GM21526 (cell line): ENCODE results near the gene CCDC150.
"Not testable (repeated sequence)": the region's sequence is repeated elsewhere in the genome, so short reads cannot be mapped to it uniquely, and the experiment has no call there.

Source experiments
- ATAC-seq: cut with Tn5 transposase; IDR thresholded peaks from one replicate; pipeline ENCODE4 v1.9.1; 2021; ENCODE audit warnings: moderate library complexity; ENCODE audit not compliant: unreplicated experiment, low FRiP score

CCDC150 gene

DNA sequence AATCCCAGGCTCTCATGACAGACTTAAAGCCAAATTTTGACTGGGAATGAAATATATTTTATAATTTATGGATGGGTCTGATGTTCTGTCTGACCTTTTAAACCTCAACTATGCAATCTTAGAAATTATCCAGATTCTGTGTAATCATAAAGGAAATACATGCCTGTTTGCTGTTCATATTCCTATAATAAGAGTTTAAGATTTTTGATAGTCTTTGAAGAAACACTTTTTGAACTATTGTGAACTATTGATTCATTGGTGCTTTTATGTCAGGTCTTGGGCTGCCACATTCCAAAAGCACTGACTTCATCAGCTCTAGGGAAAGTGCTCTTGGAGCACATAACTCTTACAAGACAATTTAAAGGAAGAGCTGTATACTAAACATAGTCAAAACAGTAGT, 64.2 kb downstream of the CCDC150 start:
- ATAC-seq = no peak

DNA sequence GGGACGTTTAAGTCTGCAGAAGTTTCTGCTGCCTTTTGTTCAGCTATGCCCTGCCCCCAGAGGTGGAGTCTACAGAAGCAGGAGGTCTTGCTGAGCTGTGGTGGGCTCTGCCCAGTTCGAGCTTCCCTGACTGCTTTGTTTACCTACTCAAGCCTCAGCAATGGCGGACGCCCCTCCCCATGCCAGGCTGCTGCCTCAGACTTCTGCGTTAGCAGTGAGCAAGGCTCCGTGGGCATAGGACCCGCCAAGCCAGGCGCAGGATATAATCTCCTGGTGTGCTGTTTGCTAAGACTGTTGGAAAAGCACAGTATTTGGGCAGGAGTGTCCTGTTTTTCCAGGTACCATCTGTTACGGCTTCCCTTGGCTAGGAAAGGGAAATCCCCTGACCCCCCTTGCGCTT, 70.5 kb downstream of the CCDC150 start:
- ATAC-seq = not testable (repeated sequence)

DNA sequence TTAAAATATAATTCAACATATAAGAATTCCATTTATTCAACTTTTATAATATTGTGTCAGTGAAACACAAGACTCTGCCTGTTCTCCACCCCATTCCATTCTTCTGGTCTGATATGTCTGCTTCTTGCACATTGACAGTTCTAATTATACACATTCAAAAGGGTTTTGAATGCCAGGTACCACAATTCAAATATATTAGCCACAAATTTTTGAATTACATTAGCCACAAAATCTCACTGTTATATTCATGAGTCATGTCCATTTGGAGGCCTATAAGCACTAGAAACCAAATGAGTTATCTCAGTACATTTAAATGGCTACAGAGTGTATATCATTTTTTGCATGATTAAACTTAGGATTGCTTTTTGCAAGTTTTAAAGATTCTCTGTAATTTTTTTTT, 72.1 kb downstream of the CCDC150 start:
- no peak for ATAC-seq

DNA sequence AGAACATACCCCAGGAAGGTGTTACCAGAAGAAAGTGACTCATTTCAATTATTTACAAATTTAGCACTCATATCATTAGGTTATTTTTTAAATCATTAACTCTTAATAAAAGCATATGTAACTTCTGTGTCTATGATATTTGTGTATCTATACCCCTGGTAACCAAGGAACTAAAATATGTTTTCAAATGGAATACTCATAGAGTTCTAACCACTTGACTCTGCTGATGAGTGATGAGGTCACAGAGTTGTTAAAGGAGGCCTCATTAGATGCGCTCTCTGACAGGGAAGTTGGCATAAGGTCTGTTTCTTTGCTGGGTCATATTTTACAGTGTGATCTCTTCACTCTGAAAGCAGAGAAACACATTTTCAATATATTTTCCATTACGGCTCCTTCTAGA, 73.4 kb downstream of the CCDC150 start:
- no peak for ATAC-seq

DNA sequence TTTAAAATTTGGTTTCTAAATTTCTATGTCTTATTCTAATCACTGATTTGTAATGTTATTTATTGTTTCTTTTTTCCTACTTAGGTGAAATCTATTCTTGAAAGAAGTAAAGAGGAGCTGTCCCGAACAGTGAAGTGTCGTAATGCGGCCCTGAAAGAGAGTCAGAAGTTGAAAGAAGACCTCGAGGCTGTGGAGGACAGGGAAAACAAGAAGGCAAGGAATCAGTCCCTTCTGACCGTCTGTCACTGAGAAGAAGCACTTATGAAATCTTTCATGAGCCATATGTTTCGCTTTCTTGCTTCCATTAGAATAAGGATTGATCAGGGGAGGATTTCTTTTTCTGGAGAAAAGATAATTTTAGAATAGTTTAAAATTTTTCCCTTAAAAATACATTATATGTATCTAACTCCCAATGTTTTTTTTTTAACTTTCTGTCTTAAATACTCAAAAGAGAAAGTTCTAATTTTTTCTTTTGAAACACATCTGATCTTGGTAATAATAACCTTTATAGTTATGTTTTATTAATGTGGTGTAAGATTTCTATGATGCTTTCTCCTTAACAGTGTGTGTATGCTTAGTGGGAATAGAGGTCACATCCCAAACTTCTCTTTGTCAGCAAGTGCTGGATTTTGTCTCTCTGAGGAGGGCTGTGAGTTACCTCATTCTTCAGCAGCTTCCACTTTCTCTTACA, 79.0 kb downstream of the CCDC150 start:
- ATAC-seq = no peak

DNA sequence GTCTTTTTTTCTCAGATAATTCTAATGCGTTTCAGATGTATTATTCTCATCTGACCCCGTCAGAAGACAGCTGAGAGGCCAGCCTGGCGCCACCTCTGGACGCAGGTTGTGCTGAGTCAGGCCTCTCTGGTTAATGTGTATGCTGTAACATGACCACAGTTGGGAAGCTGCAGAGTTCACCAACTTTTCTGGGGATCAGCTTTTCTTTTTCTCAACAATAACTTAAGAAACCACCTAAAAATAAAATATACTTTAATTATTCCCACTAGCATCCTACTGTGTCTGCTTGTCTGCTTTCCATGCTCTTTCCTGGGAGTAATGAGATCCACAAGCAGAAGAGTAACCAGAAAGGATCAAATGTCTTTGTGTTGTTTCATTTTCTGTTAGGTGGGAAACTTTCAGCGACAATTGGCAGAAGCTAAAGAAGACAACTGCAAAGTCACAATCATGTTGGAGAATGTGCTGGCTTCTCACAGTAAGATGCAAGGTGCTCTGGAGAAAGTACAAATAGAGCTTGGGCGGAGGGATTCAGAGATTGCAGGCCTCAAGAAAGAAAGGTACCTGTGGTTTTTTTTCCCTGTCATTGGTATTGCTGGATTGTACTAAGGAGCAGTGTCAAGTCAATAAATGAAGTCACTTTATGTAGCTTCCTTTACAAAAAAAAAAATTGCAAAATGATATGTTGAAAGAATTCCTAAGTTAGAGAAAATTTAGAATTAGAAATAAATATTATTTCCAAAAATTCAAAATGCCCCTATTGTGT, 79.8 kb downstream of the CCDC150 start:
- no peak for ATAC-seq

DNA sequence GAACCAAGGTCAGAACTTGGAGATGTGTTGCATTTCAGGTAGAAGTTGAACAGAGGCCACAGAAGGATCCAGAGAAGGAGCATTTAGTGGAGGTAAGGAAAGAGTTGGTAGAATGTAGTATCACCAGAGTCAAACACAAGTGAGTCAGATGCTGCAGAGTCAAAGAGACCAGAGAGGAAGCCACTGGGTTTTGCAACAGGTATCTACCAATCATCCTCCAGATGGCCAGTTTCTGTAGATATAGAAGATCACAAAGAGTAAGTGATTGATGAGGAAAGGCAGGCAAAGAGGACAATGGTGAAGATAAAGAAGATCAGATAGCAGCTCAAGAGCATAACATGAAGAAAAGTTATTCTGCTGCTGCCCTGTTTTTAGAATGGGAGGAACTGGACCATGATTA, 84.1 kb downstream of the CCDC150 start:
- no peak for ATAC-seq

DNA sequence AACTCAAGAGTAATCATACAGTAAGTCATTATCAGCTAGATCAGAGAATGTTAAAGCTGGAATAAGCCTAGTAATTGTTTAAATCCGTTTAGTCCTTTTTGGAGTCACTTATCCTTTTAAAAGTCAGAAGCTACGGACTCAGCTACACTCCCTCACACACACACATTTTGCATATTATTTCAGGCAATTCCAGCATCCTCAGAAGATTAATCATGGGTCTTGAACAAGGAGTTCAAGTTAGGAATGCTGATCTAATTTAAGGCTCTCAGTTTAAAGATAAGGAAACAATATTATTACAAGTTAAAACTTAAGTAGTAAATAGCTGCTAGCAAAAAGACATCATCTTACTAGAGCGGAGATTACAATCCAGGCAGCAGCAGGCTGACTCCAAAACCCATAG, 85.7 kb downstream of the CCDC150 start:
- ATAC-seq = no peak

DNA sequence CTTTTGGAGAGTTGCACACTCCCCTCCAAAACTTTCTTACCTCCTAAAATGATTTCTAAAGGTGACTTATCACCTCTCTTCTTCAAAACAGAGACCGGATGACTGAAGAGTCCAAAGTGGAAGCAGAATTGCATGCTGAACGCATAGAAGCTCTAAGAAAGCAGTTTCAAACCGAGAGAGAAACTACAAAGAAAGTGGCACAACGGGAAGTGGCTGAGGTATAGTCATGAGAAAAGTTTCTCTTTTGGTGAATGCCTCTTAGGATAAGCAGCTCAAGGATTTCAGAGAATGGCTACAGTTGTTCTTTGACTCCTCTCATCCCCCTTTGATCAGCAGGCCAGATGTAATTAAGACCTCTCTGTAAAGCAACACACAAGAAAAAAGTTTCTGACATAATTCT, 86.4 kb downstream of the CCDC150 start:
- ATAC-seq = peak; percentile 97

DNA sequence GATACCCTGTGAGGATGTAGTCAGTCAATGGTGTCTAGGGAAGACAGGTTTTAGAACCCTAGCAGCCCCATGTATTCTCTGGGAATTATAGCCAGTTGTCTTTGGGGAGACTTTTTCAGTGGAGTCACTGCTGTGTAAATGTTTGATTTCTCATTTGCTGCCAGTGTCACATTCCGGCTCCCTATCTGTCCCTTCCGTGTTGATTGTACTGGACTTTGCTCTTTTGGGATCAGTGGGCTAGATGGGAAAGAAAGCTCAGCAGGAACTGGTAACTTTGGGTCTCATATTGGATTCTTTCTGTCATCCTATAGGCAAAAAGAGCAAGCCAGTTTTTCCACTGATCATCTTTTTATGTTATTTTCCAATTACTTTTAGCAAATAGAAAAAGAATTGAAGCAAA, 89.9 kb downstream of the CCDC150 start:
- no peak for ATAC-seq

DNA sequence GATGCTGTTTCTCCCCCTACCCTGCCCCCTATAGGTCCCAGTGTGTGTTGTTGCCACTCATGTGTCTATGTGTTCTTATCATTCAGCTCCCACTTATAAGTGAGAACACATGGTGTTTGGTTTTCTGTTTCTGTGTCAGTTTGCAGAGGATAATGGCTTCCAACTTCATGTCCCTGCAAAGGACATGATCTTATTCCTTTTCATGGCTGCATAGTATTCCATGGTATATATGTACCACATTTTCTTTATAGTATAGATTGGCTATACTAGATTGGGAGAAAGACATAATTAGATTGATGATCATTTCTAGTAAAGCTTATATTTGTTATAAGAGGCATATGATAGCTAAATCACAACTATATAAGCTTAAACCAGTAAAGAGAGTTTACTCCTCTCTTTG, 97.1 kb downstream of the CCDC150 start:
- not testable (repeated sequence) for ATAC-seq

DNA sequence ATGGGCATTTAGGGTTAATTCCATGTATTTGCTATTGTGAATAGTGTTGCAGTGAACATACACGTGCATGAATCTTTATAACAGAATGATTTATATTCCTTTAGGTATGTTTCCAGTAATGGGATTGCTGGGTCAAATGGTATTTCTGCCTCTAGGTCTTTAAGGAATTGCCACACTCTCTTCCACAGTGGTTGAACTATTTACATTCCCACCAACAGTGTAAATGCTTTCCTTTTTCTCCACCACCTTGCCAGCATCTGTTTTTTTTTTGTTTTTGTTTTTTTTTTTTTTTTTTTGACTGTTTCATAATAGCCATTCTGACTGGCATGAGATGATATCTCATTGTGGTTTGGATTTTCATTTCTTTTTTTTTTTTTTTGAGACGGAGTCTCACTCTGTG, 97.5 kb downstream of the CCDC150 start:
- ATAC-seq = no peak

DNA sequence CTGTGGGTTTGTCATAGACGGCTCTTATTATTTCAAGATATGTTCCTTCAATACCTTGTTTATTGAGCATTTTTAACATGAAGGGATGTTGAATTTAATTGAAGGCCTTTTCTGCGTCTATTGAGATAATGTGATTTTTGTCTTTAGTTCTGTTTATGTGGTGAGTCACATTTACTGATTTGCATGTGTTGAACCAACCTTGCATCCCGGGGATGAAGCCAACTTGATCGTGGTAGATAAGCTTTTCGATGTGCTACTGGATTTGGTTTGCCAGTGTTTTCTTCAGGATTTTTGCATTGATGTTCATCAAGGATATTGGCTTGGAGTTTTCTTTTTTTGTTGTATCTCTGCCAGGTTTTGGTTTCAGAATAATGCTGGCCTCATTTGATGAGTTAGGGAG, 99.5 kb downstream of the CCDC150 start:
- ATAC-seq = no peak

DNA sequence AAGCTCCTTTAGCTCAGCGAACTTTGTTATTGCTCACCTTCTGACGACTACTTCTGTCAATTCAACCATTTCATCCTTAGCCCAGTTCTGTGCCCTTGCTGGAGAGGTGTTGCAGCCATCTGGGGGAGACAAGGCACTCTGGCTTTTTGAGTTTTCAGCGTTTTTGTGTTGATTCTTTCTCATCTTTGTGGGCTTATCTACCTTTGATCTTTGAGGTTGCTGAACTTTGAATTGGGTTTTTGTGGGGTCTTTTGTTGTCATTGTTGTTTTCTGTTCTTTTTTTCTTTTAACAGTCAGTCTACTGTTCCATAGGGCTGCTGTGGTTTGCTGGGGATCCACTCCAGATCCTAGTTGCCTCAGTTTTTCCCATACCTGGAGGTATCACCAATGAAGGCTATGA, 102.7 kb downstream of the CCDC150 start:
- no peak for ATAC-seq

DNA sequence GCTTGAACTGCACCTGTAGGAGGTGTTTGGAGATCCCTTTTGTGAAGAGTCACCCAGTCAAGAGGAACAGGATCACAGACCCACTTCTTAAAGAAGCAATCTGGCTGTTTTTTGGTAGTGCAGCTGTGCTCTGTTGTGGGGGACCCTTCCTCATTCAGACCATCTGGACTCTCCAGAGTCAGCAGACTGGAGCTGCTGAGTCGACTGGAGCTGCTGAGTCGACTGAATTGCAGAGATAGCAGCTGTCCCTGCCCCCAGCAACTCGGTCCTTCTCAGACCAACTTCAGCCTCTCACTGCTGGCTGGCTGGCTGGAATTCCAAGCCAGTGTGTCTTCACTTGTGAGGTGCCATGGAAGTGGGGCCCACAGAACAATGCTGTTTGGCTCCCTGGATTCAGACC, 103.2 kb downstream of the CCDC150 start:
- no peak for ATAC-seq

DNA sequence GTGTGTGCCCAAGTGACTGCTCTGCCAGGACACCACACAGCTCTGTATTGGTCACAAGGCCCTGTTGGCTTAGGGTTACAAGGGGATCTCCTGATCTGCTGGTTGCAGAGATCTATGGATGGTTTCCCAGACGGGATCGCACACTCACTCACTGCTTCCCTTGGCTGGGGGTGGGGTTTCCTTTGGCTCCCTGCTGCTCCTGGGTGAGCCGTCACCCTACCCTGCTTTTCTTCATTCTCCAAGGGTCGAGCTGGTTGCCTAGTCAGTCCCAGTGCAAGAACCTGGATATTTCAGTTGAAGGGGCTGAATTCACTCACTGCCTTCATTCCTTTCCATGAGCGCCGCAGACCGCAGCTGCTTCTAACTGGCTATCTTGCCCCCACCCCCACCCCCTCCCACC, 103.7 kb downstream of the CCDC150 start:
- ATAC-seq = no peak

DNA sequence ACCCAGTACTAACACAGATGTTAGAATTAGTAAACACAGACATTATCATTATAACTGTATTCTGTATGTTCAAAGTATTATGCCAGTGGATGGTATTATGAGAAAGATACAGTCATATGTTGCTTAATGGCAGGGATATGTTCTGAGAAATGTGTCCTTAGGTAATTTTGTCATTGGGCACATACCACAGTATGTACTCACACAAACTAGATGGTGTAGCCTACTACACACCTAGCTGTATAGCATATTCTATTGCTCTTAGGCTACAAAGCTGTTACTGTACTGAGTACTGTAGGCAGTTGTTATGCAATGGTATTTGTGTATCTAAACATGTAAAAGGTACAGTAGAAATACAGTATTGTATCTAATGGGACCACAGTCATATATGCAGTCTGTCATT, 106.2 kb downstream of the CCDC150 start:
- ATAC-seq = no peak

DNA sequence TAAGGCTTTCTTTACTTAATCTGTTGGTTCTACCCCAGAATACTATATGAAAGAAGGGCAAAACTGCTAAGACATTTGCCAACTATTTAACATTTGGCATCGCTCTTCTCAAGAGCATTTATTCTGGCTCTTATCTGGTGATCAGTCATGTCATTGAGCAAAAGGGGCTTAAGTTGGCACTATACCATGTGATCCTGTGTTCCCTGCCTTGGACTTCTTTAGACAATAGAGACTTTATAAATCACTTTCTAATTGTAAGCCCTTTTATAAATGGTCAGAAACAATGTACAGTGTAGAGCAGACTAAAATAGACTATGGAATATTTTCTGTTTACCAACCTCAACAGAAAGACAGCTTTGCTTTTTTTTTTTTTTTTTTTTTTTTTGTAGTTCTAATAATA, 107.9 kb downstream of the CCDC150 start:
- ATAC-seq = no peak

DNA sequence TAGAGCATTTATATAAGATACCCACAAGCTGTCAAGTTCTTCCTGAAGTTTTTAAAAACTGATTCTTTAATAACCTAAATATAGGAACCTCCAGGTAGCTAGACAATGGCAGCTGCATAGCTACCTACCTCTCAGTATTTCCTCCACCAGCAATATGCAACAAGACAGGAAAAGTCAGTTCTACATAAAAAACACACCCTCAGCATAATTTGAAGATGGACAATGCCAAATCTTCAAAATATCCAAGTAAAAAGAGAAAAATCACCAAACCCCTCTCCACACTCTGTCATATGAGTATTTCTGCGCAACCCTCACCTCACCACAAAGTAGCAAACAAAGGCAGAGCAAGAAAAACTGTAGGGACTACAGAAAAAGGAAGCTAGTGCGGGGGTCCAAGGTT, 108.6 kb downstream of the CCDC150 start:
- no peak for ATAC-seq

DNA sequence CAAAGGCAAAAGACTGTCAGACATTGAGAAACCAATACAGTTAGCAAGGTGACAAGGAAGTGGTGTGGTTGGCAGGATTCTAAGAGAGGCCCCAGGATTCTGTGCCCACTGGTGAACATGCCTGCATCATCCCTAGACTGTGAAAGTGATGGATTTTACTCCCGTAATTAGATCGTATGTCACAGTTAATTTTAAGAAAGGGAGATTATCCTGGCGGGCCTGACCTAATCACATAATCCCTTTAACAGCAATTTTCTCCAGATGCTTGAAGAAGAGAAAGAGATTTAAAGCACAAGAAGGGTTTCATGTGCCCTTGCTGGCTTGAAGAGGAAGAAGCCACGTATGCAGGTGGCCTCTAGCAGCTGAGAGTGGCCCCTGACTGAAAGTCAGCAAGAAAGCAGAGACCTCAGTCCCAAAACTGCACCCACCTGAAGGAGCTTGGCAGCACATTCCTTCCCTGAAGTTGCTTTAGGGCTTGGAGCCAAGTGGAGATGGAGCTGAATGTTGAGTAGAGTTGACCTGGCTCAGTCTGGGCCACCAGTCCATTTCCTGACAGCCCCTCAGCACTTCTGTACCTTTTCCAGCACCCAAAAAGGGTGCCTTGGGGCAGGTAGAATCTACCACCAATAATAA, 110.9 kb downstream of the CCDC150 start:
- ATAC-seq = no peak

DNA sequence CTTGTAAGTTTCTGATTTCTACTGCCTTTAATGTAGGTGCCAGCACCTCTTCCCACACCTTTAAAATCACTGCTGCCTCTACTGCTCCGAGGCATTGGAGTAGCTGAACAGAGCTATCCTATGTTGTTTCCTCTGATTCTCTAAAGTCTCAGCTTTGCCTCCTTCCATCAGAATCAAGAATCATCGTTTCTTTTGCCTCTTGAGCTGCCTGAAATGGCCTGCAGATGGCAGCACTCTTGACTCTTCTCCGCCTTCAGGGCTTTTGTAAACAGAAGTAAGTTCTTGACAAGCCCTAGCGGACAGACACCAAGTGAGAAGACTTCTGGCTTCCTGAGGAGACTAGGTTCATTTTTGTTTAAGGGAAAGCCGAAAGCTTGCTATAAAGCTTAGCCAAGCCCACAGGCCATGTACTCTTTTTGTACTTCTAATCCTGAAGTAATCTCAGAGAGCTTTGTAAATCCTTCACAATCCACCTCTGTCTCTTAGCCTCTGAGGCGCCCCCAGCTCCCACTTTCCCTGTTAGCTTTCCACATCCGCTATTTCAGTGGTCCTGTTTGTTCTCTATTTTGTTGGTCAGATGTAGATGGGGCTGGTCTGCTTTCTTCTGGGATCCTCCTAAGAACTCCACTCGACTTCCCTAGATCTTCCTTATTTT, 111.6 kb downstream of the CCDC150 start:
- ATAC-seq = peak; percentile 90
